SK-N-SH treated with all-trans-retinoic acid at 6 μM for 48 hours (cell line): ENCODE measurements around the gene PSMC3.

ENCODE experiments used
- ATAC-seq: fragments of 200-7000 bp; cut with Tn5 transposase; 3 replicates; pipeline ENCODE4 v1.9.1; 2020; ENCODE audit warnings: mild to moderate bottlenecking, moderate library complexity
- ARNTL ChIP-seq: fragments of 450-650 bp; formaldehyde crosslinking; IDR thresholded peaks from 2 replicates; pipeline ENCODE4 v1.5.0; 2020; ENCODE audit warnings: low read depth, mild to moderate bottlenecking, moderate library complexity, borderline replicate concordance
- BACH2 ChIP-seq: fragments of 250-450 bp; sonication (Bioruptor Pico); IDR thresholded peaks from 2 replicates; pipeline ENCODE4 v1.9.0; 2021; ENCODE audit warnings: mild to moderate bottlenecking, borderline replicate concordance
- CSRNP3 ChIP-seq: fragments of 250-450 bp; sonication (Bioruptor Pico); IDR thresholded peaks from 2 replicates; pipeline ENCODE4 v1.5.1; 2021; ENCODE audit warnings: mild to moderate bottlenecking, moderate library complexity
- ESRRG ChIP-seq: fragments of 250-450 bp; sonication (Bioruptor Pico); IDR thresholded peaks from 2 replicates; pipeline ENCODE4 v1.6.1; 2021; ENCODE audit warnings: mild to moderate bottlenecking
- GLIS3 ChIP-seq: fragments of 250-450 bp; sonication (Bioruptor Pico); IDR thresholded peaks from 2 replicates; pipeline ENCODE4 v1.5.0; 2020; ENCODE audit warnings: mild to moderate bottlenecking, moderate library complexity
- ISL1 ChIP-seq: fragments of 250-450 bp; sonication (Bioruptor Pico); IDR thresholded peaks from 2 replicates; pipeline ENCODE4 v2.1.2; 2022; ENCODE audit warnings: mild to moderate bottlenecking, moderate library complexity
- OSR1 ChIP-seq: fragments of 250-450 bp; sonication (Bioruptor Pico); IDR thresholded peaks from 2 replicates; pipeline ENCODE4 v1.8.0; 2022; ENCODE audit warnings: moderate library complexity, mild to moderate bottlenecking, inconsistent platforms
- PPARA ChIP-seq: fragments of 250-450 bp; sonication (Bioruptor Pico); IDR thresholded peaks from 2 replicates; pipeline ENCODE4 v1.5.0; 2020; ENCODE audit warnings: mild to moderate bottlenecking, borderline replicate concordance
- RARB ChIP-seq: fragments of 250-450 bp; sonication (Bioruptor Pico); IDR thresholded peaks from 2 replicates; pipeline ENCODE4 v1.8.0; 2021; ENCODE audit warnings: mild to moderate bottlenecking, moderate library complexity
- SNAI2 ChIP-seq: fragments of 250-450 bp; sonication (Bioruptor Pico); IDR thresholded peaks from 2 replicates; pipeline ENCODE4 v1.5.0; 2020; ENCODE audit warnings: mild to moderate bottlenecking, moderate library complexity
- TCF4 ChIP-seq: fragments of 250-450 bp; sonication (Bioruptor Pico); IDR thresholded peaks from 2 replicates; pipeline ENCODE4 v1.8.0; 2021; ENCODE audit warnings: mild to moderate bottlenecking, moderate library complexity, borderline replicate concordance
- ZC3H10 ChIP-seq: fragments of 250-450 bp; sonication (Bioruptor Pico); IDR thresholded peaks from 2 replicates; pipeline ENCODE4 v1.5.1; 2021; ENCODE audit warnings: mild to moderate bottlenecking, moderate library complexity
- ZFP3 ChIP-seq: fragments of 250-450 bp; sonication (Bioruptor Pico); IDR thresholded peaks from 2 replicates; pipeline ENCODE4 v1.5.0; 2020; ENCODE audit warnings: mild to moderate bottlenecking, moderate library complexity
- ZFP30 ChIP-seq: fragments of 450-650 bp; formaldehyde crosslinking; IDR thresholded peaks from 2 replicates; pipeline ENCODE4 v1.5.0; 2022; ENCODE audit warnings: mild to moderate bottlenecking, moderate library complexity
- ZNF70 ChIP-seq: fragments of 450-650 bp; formaldehyde crosslinking; IDR thresholded peaks from 2 replicates; pipeline ENCODE4 v1.5.0; 2020; ENCODE audit warnings: mild to moderate bottlenecking, moderate library complexity
- TF ChIP-seq, protein P1 (sequence below): fragments of 250-450 bp; sonication (Bioruptor Pico); IDR thresholded peaks from 2 replicates; pipeline ENCODE4 v1.5.0; 2020; ENCODE audit warnings: mild to moderate bottlenecking, moderate library complexity
- TF ChIP-seq, protein P2 (sequence below): fragments of 250-450 bp; sonication (Bioruptor Pico); IDR thresholded peaks from 2 replicates; pipeline ENCODE4 v1.5.1; 2020; ENCODE audit warnings: low read depth, mild to moderate bottlenecking, moderate library complexity
- TF ChIP-seq, protein P3 (sequence below): fragments of 250-450 bp; sonication (Bioruptor Pico); IDR thresholded peaks from 2 replicates; pipeline ENCODE4 v1.8.0; 2020; ENCODE audit warnings: mild to moderate bottlenecking, moderate library complexity, borderline replicate concordance

PSMC3 gene

DNA sequence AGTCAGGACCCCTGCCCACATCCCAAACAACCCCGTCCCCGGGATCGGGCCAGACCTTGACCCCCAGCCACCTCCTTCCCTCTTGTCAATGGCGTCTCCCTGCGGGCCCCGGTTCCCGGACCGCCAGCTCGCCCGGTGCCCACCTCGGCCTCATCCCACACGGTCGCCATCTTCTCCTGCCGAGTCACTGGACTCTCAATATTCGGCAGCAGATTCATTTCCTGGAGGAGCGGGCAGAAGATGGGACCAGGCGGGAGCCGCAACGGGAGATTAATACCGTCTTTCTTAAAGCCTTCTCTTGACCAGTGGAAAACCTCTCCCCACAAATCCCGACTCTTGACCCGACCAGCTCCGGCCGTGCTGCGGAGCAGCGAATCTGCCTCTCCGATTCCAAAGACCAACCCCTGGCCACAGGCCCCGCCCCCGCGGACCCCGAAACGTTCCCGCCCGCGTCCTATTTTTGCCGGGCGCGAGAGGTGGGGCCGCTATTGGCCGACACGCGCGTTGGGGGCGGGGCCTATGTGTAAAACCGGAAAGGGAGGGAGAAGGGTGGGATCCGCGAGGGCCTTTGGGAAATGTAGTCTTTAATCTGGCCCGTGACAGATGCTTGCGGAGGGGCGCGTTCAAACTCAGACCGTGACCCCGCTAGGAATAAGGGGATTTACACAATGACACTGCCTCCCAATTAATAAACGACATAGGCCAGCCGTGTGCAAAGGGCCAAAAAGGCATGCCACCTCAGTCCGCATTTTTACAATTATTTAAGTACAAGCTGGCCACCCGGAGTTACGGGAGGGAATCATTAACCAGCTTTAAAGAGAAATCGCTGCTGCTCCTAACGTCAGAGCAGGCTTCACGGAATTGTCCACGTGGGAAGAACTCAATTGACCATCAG, at the start of gene PSMC3:
PSMC3 (minus strand) TSS at position 378 of the 895 bp plus-strand sequence; CDS start at position 218, 160 bp downstream.
- TF ChIP-seq ARNTL (CRISPR knock-in tag) (no peak), TCF4 (CRISPR knock-in tag) (no peak), ISL1 (CRISPR knock-in tag) (no peak), RARB (CRISPR knock-in tag) (no peak), ZFP3 (CRISPR knock-in tag) (no peak)
- TF ChIP-seq, protein P1, sequence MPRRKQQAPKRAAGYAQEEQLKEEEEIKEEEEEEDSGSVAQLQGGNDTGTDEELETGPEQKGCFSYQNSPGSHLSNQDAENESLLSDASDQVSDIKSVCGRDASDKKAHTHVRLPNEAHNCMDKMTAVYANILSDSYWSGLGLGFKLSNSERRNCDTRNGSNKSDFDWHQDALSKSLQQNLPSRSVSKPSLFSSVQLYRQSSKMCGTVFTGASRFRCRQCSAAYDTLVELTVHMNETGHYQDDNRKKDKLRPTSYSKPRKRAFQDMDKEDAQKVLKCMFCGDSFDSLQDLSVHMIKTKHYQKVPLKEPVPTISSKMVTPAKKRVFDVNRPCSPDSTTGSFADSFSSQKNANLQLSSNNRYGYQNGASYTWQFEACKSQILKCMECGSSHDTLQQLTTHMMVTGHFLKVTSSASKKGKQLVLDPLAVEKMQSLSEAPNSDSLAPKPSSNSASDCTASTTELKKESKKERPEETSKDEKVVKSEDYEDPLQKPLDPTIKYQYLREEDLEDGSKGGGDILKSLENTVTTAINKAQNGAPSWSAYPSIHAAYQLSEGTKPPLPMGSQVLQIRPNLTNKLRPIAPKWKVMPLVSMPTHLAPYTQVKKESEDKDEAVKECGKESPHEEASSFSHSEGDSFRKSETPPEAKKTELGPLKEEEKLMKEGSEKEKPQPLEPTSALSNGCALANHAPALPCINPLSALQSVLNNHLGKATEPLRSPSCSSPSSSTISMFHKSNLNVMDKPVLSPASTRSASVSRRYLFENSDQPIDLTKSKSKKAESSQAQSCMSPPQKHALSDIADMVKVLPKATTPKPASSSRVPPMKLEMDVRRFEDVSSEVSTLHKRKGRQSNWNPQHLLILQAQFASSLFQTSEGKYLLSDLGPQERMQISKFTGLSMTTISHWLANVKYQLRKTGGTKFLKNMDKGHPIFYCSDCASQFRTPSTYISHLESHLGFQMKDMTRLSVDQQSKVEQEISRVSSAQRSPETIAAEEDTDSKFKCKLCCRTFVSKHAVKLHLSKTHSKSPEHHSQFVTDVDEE (CRISPR knock-in tag) = no peak
- TF ChIP-seq, all 23 proteins: peak for 0
- peak; percentile 95 for ATAC-seq

DNA sequence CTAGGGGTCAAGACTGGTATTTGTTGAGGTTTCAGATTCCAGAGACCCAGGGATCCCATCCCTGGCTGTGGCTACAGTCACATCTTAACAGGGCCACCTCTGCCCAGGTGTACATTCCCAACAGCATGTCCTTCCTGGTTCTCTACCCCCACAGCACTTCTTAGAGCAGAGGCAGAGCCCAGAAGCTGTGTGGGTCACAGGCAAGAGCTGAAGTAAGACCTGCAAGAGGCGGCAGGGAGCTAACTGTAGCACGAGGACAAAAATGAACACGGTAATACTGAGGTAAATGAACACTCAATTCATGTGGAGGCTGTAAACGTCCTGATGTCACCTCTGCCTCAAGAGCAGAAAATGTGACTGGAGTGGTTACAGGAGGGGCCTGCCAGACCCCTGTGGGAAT, 44.4 kb upstream of the PSMC3 start:
- TF ChIP-seq PPARA (CRISPR knock-in tag) (no peak), ESRRG (CRISPR knock-in tag) (no peak), ZNF70 (no peak), ZFP3 (CRISPR knock-in tag) (no peak), ZC3H10 (CRISPR knock-in tag) (no peak), BACH2 (CRISPR knock-in tag) (no peak)
- TF ChIP-seq, protein P2, sequence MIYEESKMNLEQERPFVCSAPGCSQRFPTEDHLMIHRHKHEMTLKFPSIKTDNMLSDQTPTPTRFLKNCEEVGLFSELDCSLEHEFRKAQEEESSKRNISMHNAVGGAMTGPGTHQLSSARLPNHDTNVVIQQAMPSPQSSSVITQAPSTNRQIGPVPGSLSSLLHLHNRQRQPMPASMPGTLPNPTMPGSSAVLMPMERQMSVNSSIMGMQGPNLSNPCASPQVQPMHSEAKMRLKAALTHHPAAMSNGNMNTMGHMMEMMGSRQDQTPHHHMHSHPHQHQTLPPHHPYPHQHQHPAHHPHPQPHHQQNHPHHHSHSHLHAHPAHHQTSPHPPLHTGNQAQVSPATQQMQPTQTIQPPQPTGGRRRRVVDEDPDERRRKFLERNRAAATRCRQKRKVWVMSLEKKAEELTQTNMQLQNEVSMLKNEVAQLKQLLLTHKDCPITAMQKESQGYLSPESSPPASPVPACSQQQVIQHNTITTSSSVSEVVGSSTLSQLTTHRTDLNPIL (CRISPR knock-in tag) = no peak
- TF ChIP-seq, protein P1 (CRISPR knock-in tag) = no peak
- no peak for ATAC-seq

DNA sequence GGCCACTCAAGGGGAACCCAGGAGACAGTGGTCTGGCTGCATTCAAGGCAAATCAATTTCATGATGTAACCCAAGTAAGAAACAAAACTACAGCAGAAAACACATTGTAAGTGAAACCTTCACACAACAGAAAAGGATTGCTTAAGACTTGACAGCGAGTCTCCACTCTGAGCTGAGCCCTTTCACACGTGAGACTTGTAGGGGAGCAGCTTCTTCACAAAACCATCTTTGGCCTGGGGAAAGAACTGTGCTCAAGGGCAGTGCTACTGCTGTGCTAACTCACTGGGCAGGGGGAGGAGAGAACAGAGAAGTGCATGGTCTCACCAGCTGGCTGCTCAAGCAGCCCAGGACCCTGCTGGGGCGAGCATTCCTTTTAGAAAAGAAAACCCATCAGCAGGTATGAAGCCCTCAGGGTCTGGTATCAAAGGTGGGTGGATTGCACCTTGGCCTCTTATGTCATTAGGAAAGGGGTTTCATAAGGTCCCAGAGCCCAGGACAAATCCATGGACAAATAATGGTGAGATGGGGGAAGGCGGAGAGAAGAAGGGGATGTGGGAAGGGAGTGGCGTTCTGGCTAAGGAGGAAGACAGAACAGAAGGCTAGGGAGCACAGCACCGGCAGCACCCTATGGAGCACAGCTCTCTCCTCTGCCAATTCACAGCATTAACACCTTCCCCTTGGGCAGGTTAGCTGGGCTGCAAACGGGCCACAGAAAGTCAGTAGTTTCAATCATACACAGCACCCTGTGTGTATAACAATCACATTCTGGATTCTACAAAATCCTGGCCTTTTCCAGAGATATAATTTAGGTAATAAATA, 43.3 kb upstream of the PSMC3 start:
- ATAC-seq = no peak
- TF ChIP-seq GLIS3 (CRISPR knock-in tag) (no peak), RARB (CRISPR knock-in tag) (no peak), SNAI2 (CRISPR knock-in tag) (no peak), CSRNP3 (no peak), ZFP30 (no peak), ESRRG (CRISPR knock-in tag) (no peak), ARNTL (CRISPR knock-in tag) (no peak), ZFP3 (CRISPR knock-in tag) (no peak), TCF4 (CRISPR knock-in tag) (no peak), ZNF70 (no peak), ISL1 (CRISPR knock-in tag) (no peak), PPARA (CRISPR knock-in tag) (no peak), OSR1 (CRISPR knock-in tag) (no peak)
- TF ChIP-seq, protein P1 (CRISPR knock-in tag) = no peak
- TF ChIP-seq, protein P3, sequence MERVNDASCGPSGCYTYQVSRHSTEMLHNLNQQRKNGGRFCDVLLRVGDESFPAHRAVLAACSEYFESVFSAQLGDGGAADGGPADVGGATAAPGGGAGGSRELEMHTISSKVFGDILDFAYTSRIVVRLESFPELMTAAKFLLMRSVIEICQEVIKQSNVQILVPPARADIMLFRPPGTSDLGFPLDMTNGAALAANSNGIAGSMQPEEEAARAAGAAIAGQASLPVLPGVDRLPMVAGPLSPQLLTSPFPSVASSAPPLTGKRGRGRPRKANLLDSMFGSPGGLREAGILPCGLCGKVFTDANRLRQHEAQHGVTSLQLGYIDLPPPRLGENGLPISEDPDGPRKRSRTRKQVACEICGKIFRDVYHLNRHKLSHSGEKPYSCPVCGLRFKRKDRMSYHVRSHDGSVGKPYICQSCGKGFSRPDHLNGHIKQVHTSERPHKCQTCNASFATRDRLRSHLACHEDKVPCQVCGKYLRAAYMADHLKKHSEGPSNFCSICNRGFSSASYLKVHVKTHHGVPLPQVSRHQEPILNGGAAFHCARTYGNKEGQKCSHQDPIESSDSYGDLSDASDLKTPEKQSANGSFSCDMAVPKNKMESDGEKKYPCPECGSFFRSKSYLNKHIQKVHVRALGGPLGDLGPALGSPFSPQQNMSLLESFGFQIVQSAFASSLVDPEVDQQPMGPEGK (CRISPR knock-in tag) = no peak
